ENCODE measurements around the gene CNGA1.

Gene CNGA1

DNA sequence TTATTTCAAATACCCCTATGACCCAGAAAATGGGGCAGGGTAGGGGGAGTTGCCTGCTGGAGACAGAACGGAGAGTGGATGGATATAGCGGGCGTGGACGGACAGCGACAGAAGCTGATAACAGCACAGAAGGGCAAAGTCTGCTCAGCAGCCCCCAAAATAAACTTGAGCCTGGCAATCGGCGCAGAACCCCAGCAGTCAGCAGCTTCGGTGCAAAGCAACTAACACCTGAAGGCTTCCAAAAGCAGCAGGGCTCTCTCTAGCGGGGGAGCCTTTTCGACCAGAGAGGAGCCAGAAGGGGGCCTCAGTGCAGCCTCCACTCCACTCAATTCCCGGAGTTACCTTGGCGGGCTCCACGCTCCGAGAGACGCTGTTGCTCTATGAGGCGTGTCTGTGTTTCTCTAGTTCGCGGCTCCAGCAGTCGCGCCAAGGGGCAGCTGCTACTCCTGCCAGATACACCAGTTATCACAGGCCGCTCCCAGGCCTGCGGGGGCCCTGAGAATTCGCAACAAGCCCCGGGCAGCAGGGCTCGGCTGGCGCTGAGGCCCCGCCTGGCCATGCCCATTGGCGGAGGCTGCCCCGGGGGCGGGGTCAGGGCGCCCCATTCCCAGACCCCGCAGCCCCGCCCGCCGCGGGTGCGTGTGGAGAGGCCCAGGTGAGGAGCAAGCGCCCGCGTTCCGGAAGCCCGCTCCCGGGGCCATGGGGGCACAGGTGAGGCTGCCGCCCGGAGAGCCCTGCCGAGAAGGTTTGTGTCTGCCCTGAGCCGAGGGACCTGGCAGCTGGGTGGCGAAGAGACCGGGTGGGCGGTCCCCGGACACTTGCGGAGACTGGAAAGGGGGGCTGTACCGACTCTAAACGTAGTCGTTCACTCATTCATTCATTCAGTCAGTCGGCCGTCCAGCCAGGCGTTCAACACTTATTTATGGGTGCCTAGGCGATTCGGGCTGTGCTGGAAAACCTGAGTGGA is at the start of gene CNGA1, which contains the start of gene NIPAL1:
CNGA1 (minus strand) TSS at position 541 of the 967 bp plus-strand sequence. CDS start 63,992 bp downstream, outside the sequence.
NIPAL1 (plus strand) TSS at position 632 of the 967 bp plus-strand sequence; CDS start at position 700, 68 bp downstream.
- no peaks in the 10 kb centered on the region for H4K20me1 ChIP-seq (ENCODE audit: insufficient read depth, low read length, poor library complexity, severe bottlenecking)
- H3F3A ChIP-seq (ENCODE audit: low read depth): no peaks in the 10 kb centered on the region
- H3K9me2 ChIP-seq (replicated peaks; ENCODE audit: low read depth, low read length): no peaks in the 10 kb centered on the region
- TF ChIP-seq, protein P1, sequence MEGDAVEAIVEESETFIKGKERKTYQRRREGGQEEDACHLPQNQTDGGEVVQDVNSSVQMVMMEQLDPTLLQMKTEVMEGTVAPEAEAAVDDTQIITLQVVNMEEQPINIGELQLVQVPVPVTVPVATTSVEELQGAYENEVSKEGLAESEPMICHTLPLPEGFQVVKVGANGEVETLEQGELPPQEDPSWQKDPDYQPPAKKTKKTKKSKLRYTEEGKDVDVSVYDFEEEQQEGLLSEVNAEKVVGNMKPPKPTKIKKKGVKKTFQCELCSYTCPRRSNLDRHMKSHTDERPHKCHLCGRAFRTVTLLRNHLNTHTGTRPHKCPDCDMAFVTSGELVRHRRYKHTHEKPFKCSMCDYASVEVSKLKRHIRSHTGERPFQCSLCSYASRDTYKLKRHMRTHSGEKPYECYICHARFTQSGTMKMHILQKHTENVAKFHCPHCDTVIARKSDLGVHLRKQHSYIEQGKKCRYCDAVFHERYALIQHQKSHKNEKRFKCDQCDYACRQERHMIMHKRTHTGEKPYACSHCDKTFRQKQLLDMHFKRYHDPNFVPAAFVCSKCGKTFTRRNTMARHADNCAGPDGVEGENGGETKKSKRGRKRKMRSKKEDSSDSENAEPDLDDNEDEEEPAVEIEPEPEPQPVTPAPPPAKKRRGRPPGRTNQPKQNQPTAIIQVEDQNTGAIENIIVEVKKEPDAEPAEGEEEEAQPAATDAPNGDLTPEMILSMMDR (conservative IDR thresholded peaks at IDR 0.05; ENCODE audit: low read length): peak; percentile 52
- no peak for TF ChIP-seq EZH2phosphoT487 (IDR thresholded peaks at IDR 0.05; ENCODE audit: borderline replicate concordance)
- H3K79me2 ChIP-seq (ENCODE audit: insufficient read depth, low read length): no peaks in the 10 kb centered on the region
- H3K36me3 ChIP-seq (ENCODE audit: insufficient read depth, low read length): no peaks in the 10 kb centered on the region
- peak within 1 kb of the TSS; percentile 66 for H3K4me2 ChIP-seq (ENCODE audit: low read depth, low read length, poor library complexity, severe bottlenecking)
- H3K27me3 ChIP-seq (ENCODE audit: insufficient read depth, low read length, poor library complexity, severe bottlenecking): peaks cover 20% of the 10 kb centered on the region
- no peaks in the 10 kb centered on the region for H3K4me1 ChIP-seq (ENCODE audit: insufficient read depth, low read length, poor library complexity, severe bottlenecking)
- peak within 1 kb of the TSS; percentile 72 for H3K4me3 ChIP-seq (ENCODE audit: low read length, poor library complexity, severe bottlenecking)
- H2AFZ ChIP-seq (ENCODE audit: low read length): peak within 1 kb of the TSS; percentile 91
- H3K9ac ChIP-seq (ENCODE audit: low read depth, low read length, poor library complexity, severe bottlenecking): no peak within 1 kb of the TSS
- no peaks in the 10 kb centered on the region for H3K9me3 ChIP-seq (ENCODE audit: insufficient read depth, low read depth, low read length)

DNA sequence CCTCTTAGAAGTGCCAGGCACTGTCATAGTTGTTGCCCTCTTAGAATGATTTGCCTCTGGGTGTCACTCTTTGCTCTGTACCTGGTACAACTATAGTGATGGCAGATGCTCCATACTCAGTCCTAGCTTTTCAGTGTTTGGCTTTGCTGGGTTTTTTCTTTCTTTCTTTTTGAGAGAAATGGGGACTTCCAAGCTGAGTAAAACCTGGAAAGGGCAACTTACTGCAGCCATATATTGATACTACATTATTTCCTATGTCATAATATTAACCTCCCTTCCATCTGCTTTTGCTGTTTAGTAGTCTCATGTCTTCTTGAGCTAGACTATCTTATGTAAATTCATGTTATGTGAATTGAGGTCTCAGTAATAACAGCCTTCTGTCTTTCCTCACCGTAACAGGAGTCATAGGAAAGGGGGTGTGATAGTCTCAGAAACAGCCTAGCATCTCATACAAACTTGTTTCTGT is 49.1 kb upstream of the CNGA1 start:
- Histone ChIP-seq H3K9me2 (replicated peaks; ENCODE audit: low read depth, low read length) (no peaks in the 10 kb centered on the region), H3K4me3 (ENCODE audit: low read length, poor library complexity, severe bottlenecking) (no peak overlapping the region), H3K4me1 (ENCODE audit: insufficient read depth, low read length, poor library complexity, severe bottlenecking) (no peaks in the 10 kb centered on the region), H3F3A (ENCODE audit: low read depth) (no peaks in the 10 kb centered on the region), H3K4me2 (ENCODE audit: low read depth, low read length, poor library complexity, severe bottlenecking) (no peak overlapping the region), H2AFZ (ENCODE audit: low read length) (no peak overlapping the region), H3K36me3 (ENCODE audit: insufficient read depth, low read length) (no peaks in the 10 kb centered on the region), H3K79me2 (ENCODE audit: insufficient read depth, low read length) (no peaks in the 10 kb centered on the region), H3K9ac (ENCODE audit: low read depth, low read length, poor library complexity, severe bottlenecking) (no peak overlapping the region), H4K20me1 (ENCODE audit: insufficient read depth, low read length, poor library complexity, severe bottlenecking) (no peaks in the 10 kb centered on the region), H3K9me3 (ENCODE audit: insufficient read depth, low read depth, low read length) (no peaks in the 10 kb centered on the region), H3K27me3 (ENCODE audit: insufficient read depth, low read length, poor library complexity, severe bottlenecking) (no peaks in the 10 kb centered on the region)
- TF ChIP-seq EZH2phosphoT487 (IDR thresholded peaks at IDR 0.05; ENCODE audit: borderline replicate concordance): no peak
- TF ChIP-seq, protein P1 (conservative IDR thresholded peaks at IDR 0.05; ENCODE audit: low read length): no peak

- Histone ChIP-seq H3K4me3 (ENCODE audit: low read length, poor library complexity, severe bottlenecking) (no peak overlapping the region), H3K9ac (ENCODE audit: low read depth, low read length, poor library complexity, severe bottlenecking) (no peak overlapping the region), H3K79me2 (ENCODE audit: insufficient read depth, low read length) (no peaks in the 10 kb centered on the region), H3K4me1 (ENCODE audit: insufficient read depth, low read length, poor library complexity, severe bottlenecking) (no peaks in the 10 kb centered on the region), H2AFZ (ENCODE audit: low read length) (no peak overlapping the region), H3K9me3 (ENCODE audit: insufficient read depth, low read depth, low read length) (no peaks in the 10 kb centered on the region), H3K9me2 (replicated peaks; ENCODE audit: low read depth, low read length) (no peaks in the 10 kb centered on the region), H3K27me3 (ENCODE audit: insufficient read depth, low read length, poor library complexity, severe bottlenecking) (no peaks in the 10 kb centered on the region), H3K36me3 (ENCODE audit: insufficient read depth, low read length) (no peaks in the 10 kb centered on the region), H4K20me1 (ENCODE audit: insufficient read depth, low read length, poor library complexity, severe bottlenecking) (no peaks in the 10 kb centered on the region), H3F3A (ENCODE audit: low read depth) (no peaks in the 10 kb centered on the region), H3K4me2 (ENCODE audit: low read depth, low read length, poor library complexity, severe bottlenecking) (no peak overlapping the region)
- TF ChIP-seq, protein P1 (conservative IDR thresholded peaks at IDR 0.05; ENCODE audit: low read length): no peak
- TF ChIP-seq EZH2phosphoT487 (IDR thresholded peaks at IDR 0.05; ENCODE audit: borderline replicate concordance): no peak
Measured at GRCh38 chr4:48064349-48064748, 47.9 kb upstream of the CNGA1 start.

All from Loucy (cell line).